B cell (primary cell): ENCODE results near the gene MCRS1. TPM values are rescaled to one million over a fixed set of nuclear protein-coding genes. Genes with fewer than 3 reads are reported as not detected.

Experiments
- ATAC-seq: fragments of 200-7000 bp; cut with Tn5 transposase; one replicate; pipeline ENCODE4 v1.10.0; 2021; ENCODE audit warnings: low read depth, mild to moderate bottlenecking, moderate number of reproducible peaks, moderate library complexity
- CTCF ChIA-PET: fragments of 350-600 bp; sonication (Branson Sonifier 250); formaldehyde crosslinking; loops from one replicate; lab custom pipeline; 2021; ENCODE audit warnings: antibody characterized with exemption, inconsistent platforms; lab: Charles Lee
- POLR2A ChIA-PET: fragments of 350-600 bp; sonication (Branson Sonifier 250); formaldehyde crosslinking; loops from one replicate; lab custom pipeline; 2021; ENCODE audit warnings: antibody characterized with exemption; lab: Charles Lee
- DNase-seq: peaks from one replicate; pipeline ENCODE4 v3.0.0; 2013
- H2AFZ ChIP-seq: 2 replicates; pipeline ENCODE4 v1.6.1; 2012; ENCODE audit warnings: mild to moderate bottlenecking, low read depth, low read length; ENCODE audit not compliant: insufficient read depth, poor library complexity, severe bottlenecking
- H3K27ac ChIP-seq, 2 donors: 1 replicate in 1 of 2; 2 replicates in 1 of 2; pipeline ENCODE4 v1.5.1; 2012 to 2013; ENCODE audit warnings: low read length in 2 of 2, mild to moderate bottlenecking in 2 of 2, moderate library complexity in 1 of 2
- H3K27me3 ChIP-seq, 4 experiments: fragments of 200-600 bp in 1 of 4; sonication (generic) in 1 of 4; replicated peaks in 1 of 4; 1 replicate in 2 of 4; 2 replicates in 2 of 4; pipeline versions ENCODE4 v1.6.1 to v1.7.0; 2013 to 2016; ENCODE audit warnings: low read length in 3 of 4, mild to moderate bottlenecking in 2 of 4, mixed read lengths in 1 of 4, moderate library complexity in 1 of 4; ENCODE audit not compliant: insufficient read depth in 4 of 4, control insufficient read depth in 3 of 4; ENCODE audit errors: control extremely low read depth in 1 of 4
- H3K36me3 ChIP-seq, 2 experiments: replicated peaks in 1 of 2; 1 replicate in 1 of 2; 2 replicates in 1 of 2; pipeline versions ENCODE4 v1.6.1 to v1.7.1; 2013; ENCODE audit warnings: low read length in 1 of 2; ENCODE audit not compliant: insufficient read depth in 2 of 2, control insufficient read depth in 1 of 2; ENCODE audit errors: control extremely low read depth in 1 of 2, extremely low read depth in 1 of 2
- H3K4me1 ChIP-seq, 2 donors: fragments of 200-600 bp in 1 of 2; sonication (generic) in 1 of 2; 1 replicate in 1 of 2; 2 replicates in 1 of 2; pipeline versions ENCODE4 v1.5.1 to v1.6.1; 2013 to 2017; ENCODE audit warnings: low read length in 2 of 2; ENCODE audit not compliant: control insufficient read depth in 2 of 2, insufficient read depth in 2 of 2
- H3K4me2 ChIP-seq: replicated peaks from 2 replicates; pipeline ENCODE3; 2012; ENCODE audit warnings: mild to moderate bottlenecking, low read depth, low read length; ENCODE audit not compliant: poor library complexity, severe bottlenecking
- H3K4me3 ChIP-seq, 5 experiments: fragments of 200-600 bp in 1 of 5; sonication (generic) in 1 of 5; 1 replicate in 3 of 5; 2 replicates in 2 of 5; pipeline versions ENCODE4 v1.5.1 to v1.7.0; 2011 to 2016; ENCODE audit warnings: low read length in 4 of 5, mild to moderate bottlenecking in 4 of 5, low read depth in 2 of 5, control low read depth in 1 of 5, moderate library complexity in 1 of 5; ENCODE audit not compliant: insufficient read depth in 1 of 5; ENCODE audit errors: control extremely low read depth in 1 of 5, extremely low read depth in 1 of 5
- H3K79me2 ChIP-seq: fragments of 200-600 bp; sonication (generic); one replicate; pipeline ENCODE4 v1.6.0; 2016; ENCODE audit warnings: low read length; ENCODE audit not compliant: control insufficient read depth, insufficient read depth
- H3K9ac ChIP-seq: fragments of 200-600 bp; sonication (generic); 2 replicates; pipeline ENCODE4 v1.6.1; 2017; ENCODE audit warnings: mild to moderate bottlenecking, low read length, moderate library complexity
- H3K9me3 ChIP-seq, 3 donors: one replicate each; pipeline versions ENCODE4 v1.6.1 to v1.7.1; 2013; ENCODE audit warnings: low read length in 2 of 3; ENCODE audit not compliant: control insufficient read depth in 2 of 3, insufficient read depth in 1 of 3; ENCODE audit errors: control extremely low read depth in 1 of 3
- H4K20me1 ChIP-seq: 2 replicates; pipeline ENCODE4 v1.6.0; 2012; ENCODE audit warnings: mild to moderate bottlenecking, low read length; ENCODE audit not compliant: insufficient read depth, control insufficient read depth, poor library complexity, severe bottlenecking
- H3K27ac Mint-ChIP-seq: one replicate; pipeline ENCODE4 v1.8.0; 2021; ENCODE audit warnings: mixed read lengths
- H3K27me3 Mint-ChIP-seq: one replicate; pipeline ENCODE4 v1.8.0; 2021; ENCODE audit warnings: mixed read lengths
- H3K4me1 Mint-ChIP-seq: one replicate; pipeline ENCODE4 v1.8.0; 2021; ENCODE audit warnings: mixed read lengths
- H3K4me3 Mint-ChIP-seq: one replicate; pipeline ENCODE4 v1.8.0; 2021; ENCODE audit warnings: mixed read lengths
- H3K9me3 Mint-ChIP-seq: one replicate; pipeline ENCODE4 v1.8.0; 2022; ENCODE audit warnings: mixed read lengths; ENCODE audit not compliant: insufficient read depth
- CTCF ChIP-seq: fragments of 200-600 bp; IDR thresholded peaks from one replicate; pipeline ENCODE4 v1.8.0; 2022; ENCODE audit warnings: antibody characterized with exemption, mild to moderate bottlenecking
- EZH2 ChIP-seq: IDR thresholded peaks from 2 replicates; pipeline ENCODE4 v1.6.1; 2012; ENCODE audit warnings: borderline replicate concordance, low read depth, mild to moderate bottlenecking, moderate library complexity, low read length; ENCODE audit not compliant: insufficient read depth, poor library complexity, severe bottlenecking
- WGBS: methylation state at CpG from one replicate; pipeline ENCODE4 v1.1.5; 2013; ENCODE audit warnings: missing lambda C conversion rate; ENCODE audit not compliant: insufficient coverage; 5-methylcytosine and 5-hydroxymethylcytosine counted together
- intact Hi-C: fragments of 100-400 bp; cut with micrococcal nuclease; formaldehyde crosslinking; loops from one replicate; pipeline ENCODE4 v1.10.0; 2022
- polyA plus RNA-seq: library from polyadenylated mRNA; depleted of rRNA; stranded (reverse); fragments of >200 nt; gene quantifications from 2 replicates; pipeline ENCODE4 v1.2.3, GENCODE V29; 2012
- total RNA-seq, 2 donors: library from RNA; stranded (reverse); fragments of 120-200 nt in 1 of 2; gene quantifications; 1 replicate in 1 of 2; 2 replicates in 1 of 2; pipeline versions ENCODE4 v1.2.3 to v1.2.4, GENCODE V29; 2013 to 2022

Gene MCRS1
- total and polyA plus RNA-seq, 2 donors (not counting 1 experiment from before 2014, with no cell fraction given), result 81.1 to 107 TPM

GRCh38 chr12:49585477-49586459 lies 17.8 kb upstream of the MCRS1 start:
- no peaks in the 10 kb centered on the region for H3K27me3 Mint-ChIP-seq
- no peak overlapping the region for H3K4me3 Mint-ChIP-seq
- DNase-seq (no peak), ATAC-seq (no peak)
- WGBS, result 96% methylated on average over 13 of the region's 16 CpGs
- H3K36me3 ChIP-seq, result peaks cover 0 to 23% of the 10 kb centered on the region in 2 experiments
- H4K20me1 ChIP-seq, result peaks cover 6% of the 10 kb centered on the region
- ChIA-PET CTCF (no interaction called here), POLR2A (no interaction called here)
- peaks cover under 1% of the 10 kb centered on the region for H3K9me3 Mint-ChIP-seq
- no peak overlapping the region for H3K27ac ChIP-seq
- no peak overlapping the region for H3K4me2 ChIP-seq
- TF ChIP-seq EZH2, result no peak
- no peak overlapping the region for H3K4me3 ChIP-seq
- H3K4me1 Mint-ChIP-seq, result peaks cover 2% of the 10 kb centered on the region
- peaks cover 0 to 3% (median 0%) of the 10 kb centered on the region in 3 donors for H3K9me3 ChIP-seq
- no peaks in the 10 kb centered on the region for H3K4me1 ChIP-seq
- intact Hi-C loops, result no loop called here
- no peak overlapping the region for H2AFZ ChIP-seq
- H3K9ac ChIP-seq, result no peak overlapping the region
- peaks cover 2% of the 10 kb centered on the region for H3K79me2 ChIP-seq
- H3K27me3 ChIP-seq, result no peaks in the 10 kb centered on the region
- H3K27ac Mint-ChIP-seq, result no peak overlapping the region

DNA sequence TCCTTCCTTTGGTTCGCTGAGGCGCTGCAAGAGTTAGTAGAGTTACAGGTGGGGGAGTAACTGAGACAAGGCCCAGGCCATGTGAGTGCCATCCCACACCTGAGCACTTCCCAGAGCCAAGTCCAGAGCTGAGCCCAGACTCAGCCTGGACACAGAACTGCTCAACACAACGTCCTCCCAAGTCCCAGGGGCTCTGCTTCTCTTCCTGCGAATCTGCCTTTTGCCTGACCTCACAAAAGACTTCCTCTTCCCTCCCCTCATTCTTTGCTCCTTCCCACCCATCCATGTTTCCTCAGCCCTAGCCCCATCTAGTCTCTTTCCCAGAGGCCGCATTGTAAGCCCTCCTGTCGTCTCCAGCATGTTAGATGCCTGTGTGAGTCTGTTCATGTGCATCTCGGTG lies 16.6 kb upstream of the MCRS1 start:
- Histone ChIP-seq H2AFZ (no peak overlapping the region), H3K4me1 (no peaks in the 10 kb centered on the region), H3K9ac (no peak overlapping the region), H3K4me3 (no peak overlapping the region), H3K9me3 (peaks cover 0 to 3% (median 0%) of the 10 kb centered on the region in 3 donors), H3K4me2 (no peak overlapping the region), H3K27me3 (no peaks in the 10 kb centered on the region), H3K36me3 (peaks cover 0 to 23% of the 10 kb centered on the region in 2 experiments), H3K79me2 (peaks cover 8% of the 10 kb centered on the region), H4K20me1 (peaks cover 15% of the 10 kb centered on the region), H3K27ac (no peak overlapping the region)
- H3K27ac Mint-ChIP-seq, result no peak overlapping the region
- ATAC-seq (no peak), DNase-seq (no peak)
- POLR2A ChIA-PET, result no interaction called here
- intact Hi-C loops, result loop anchor here (5.0 kb wide), 1 partner anchor 297 kb away; no protein-coding TSS in a partner anchor
- no peak for TF ChIP-seq CTCF
- TF ChIP-seq EZH2, result no peak
- H3K27me3 Mint-ChIP-seq, result no peaks in the 10 kb centered on the region
- CTCF ChIA-PET, result interaction anchor here (0.8 to 1.0 kb wide), 2 partner anchors 157 to 227 kb away, joined by 3 read pairs; partner anchors contain the start of gene TMBIM6
- H3K4me3 Mint-ChIP-seq, result no peak overlapping the region
- whole genome bisulfite sequencing, result 83% methylated on average over 5 of the region's 7 CpGs
- peaks cover 5% of the 10 kb centered on the region for H3K4me1 Mint-ChIP-seq
- H3K9me3 Mint-ChIP-seq, result no peaks in the 10 kb centered on the region
